ENCODE measurements around the gene DUSP6.

DUSP6 gene

GRCh38 chr12:89352492-89353187, at the start of gene DUSP6:
Gene DUSP6 (minus strand): TSS chr12:89352501. CDS start chr12:89352039, 462 bp downstream.
- Histone ChIP-seq H3K4me3 (peak within 1 kb of the TSS; percentile 92), H4K20me1 (peaks cover 37% of the 10 kb centered on the region), H3K9me3 (no peaks in the 10 kb centered on the region), H3K4me1 (peaks cover 58% of the 10 kb centered on the region), H3K9ac (peak within 1 kb of the TSS; percentile 94), H3K36me3 (peaks cover 7% of the 10 kb centered on the region; the same call in 1 of the 2 replicates), H3K27me3 (no peaks in the 10 kb centered on the region), H3K4me2 (peak within 1 kb of the TSS; percentile 95), H3K27ac (peak within 1 kb of the TSS; percentile 98)
- TF ChIP-seq Cebpa-rat (IDR thresholded peaks at IDR 0.05) = 0 out of 2 replicates have a peak, but pooled peaks have one; percentile 32

GRCh38 chr12:89401433-89402058, 49.2 kb upstream of the DUSP6 start:
- Histone ChIP-seq H3K27me3 (no peaks in the 10 kb centered on the region), H3K36me3 (no peaks in the 10 kb centered on the region), H4K20me1 (no peaks in the 10 kb centered on the region), H3K4me3 (no peak overlapping the region), H3K27ac (no peak overlapping the region), H3K4me1 (no peaks in the 10 kb centered on the region), H3K9ac (no peak overlapping the region), H3K4me2 (no peak overlapping the region), H3K9me3 (no peaks in the 10 kb centered on the region)
- no peak for TF ChIP-seq Cebpa-rat (IDR thresholded peaks at IDR 0.05)

- H3K4me3 ChIP-seq = no peak overlapping the region
- no peak for TF ChIP-seq Cebpa-rat (IDR thresholded peaks at IDR 0.05)
- H3K9ac ChIP-seq = no peak overlapping the region
- no peaks in the 10 kb centered on the region for H3K36me3 ChIP-seq
- H4K20me1 ChIP-seq = no peaks in the 10 kb centered on the region
- no peaks in the 10 kb centered on the region for H3K4me1 ChIP-seq
- no peak overlapping the region for H3K27ac ChIP-seq
- H3K27me3 ChIP-seq = no peaks in the 10 kb centered on the region
- no peaks in the 10 kb centered on the region for H3K9me3 ChIP-seq
- no peak overlapping the region for H3K4me2 ChIP-seq
Observed at GRCh38 chr12:89400415-89400814, 48.1 kb upstream of the DUSP6 start.

GRCh38 chr12:89395712-89396111, 43.4 kb upstream of the DUSP6 start:
- Histone ChIP-seq H3K4me3 (no peak overlapping the region), H3K9me3 (no peaks in the 10 kb centered on the region), H3K27ac (no peak overlapping the region), H4K20me1 (no peaks in the 10 kb centered on the region), H3K9ac (no peak overlapping the region), H3K27me3 (no peaks in the 10 kb centered on the region), H3K4me2 (no peak overlapping the region), H3K4me1 (peaks cover under 1% of the 10 kb centered on the region; the same call in 1 of the 2 replicates), H3K36me3 (no peaks in the 10 kb centered on the region)
- TF ChIP-seq Cebpa-rat (IDR thresholded peaks at IDR 0.05) = no peak

- H3K4me2 ChIP-seq = no peak overlapping the region
- H3K27me3 ChIP-seq = no peaks in the 10 kb centered on the region
- H3K36me3 ChIP-seq = no peaks in the 10 kb centered on the region
- no peaks in the 10 kb centered on the region for H3K9me3 ChIP-seq
- peaks cover 14% of the 10 kb centered on the region for H3K4me1 ChIP-seq
- no peak overlapping the region for H3K4me3 ChIP-seq
- H3K27ac ChIP-seq = no peak overlapping the region
- H3K9ac ChIP-seq = no peak overlapping the region
- no peak for TF ChIP-seq Cebpa-rat (IDR thresholded peaks at IDR 0.05)
- no peaks in the 10 kb centered on the region for H4K20me1 ChIP-seq
Observed at GRCh38 chr12:89393551-89394121, 41.3 kb upstream of the DUSP6 start.

- no peak for TF ChIP-seq Cebpa-rat (IDR thresholded peaks at IDR 0.05)
- no peak overlapping the region for H3K27ac ChIP-seq
- no peaks in the 10 kb centered on the region for H3K27me3 ChIP-seq
- no peaks in the 10 kb centered on the region for H4K20me1 ChIP-seq
- H3K9me3 ChIP-seq = no peaks in the 10 kb centered on the region
- no peak overlapping the region for H3K4me2 ChIP-seq
- H3K36me3 ChIP-seq = no peaks in the 10 kb centered on the region
- no peak overlapping the region for H3K4me3 ChIP-seq
- H3K4me1 ChIP-seq = peaks cover 14% of the 10 kb centered on the region
- H3K9ac ChIP-seq = no peak overlapping the region
Observed at GRCh38 chr12:89392391-89392790, 40.1 kb upstream of the DUSP6 start.

- Histone ChIP-seq H4K20me1 (no peaks in the 10 kb centered on the region), H3K4me3 (no peak overlapping the region), H3K9ac (no peak overlapping the region), H3K27me3 (no peaks in the 10 kb centered on the region), H3K4me1 (peaks cover 14% of the 10 kb centered on the region), H3K27ac (no peak overlapping the region), H3K36me3 (no peaks in the 10 kb centered on the region), H3K9me3 (no peaks in the 10 kb centered on the region), H3K4me2 (no peak overlapping the region)
- no peak for TF ChIP-seq Cebpa-rat (IDR thresholded peaks at IDR 0.05)
Observed at GRCh38 chr12:89391726-89392336, 39.5 kb upstream of the DUSP6 start.

- H3K4me3 ChIP-seq = no peak overlapping the region
- H3K4me1 ChIP-seq = peaks cover 14% of the 10 kb centered on the region
- H3K36me3 ChIP-seq = no peaks in the 10 kb centered on the region
- H4K20me1 ChIP-seq = no peaks in the 10 kb centered on the region
- no peak overlapping the region for H3K9ac ChIP-seq
- no peak overlapping the region for H3K27ac ChIP-seq
- TF ChIP-seq Cebpa-rat (IDR thresholded peaks at IDR 0.05) = no peak
- H3K4me2 ChIP-seq = peak overlapping the region; percentile 11; the same call in 1 of the 2 replicates
- no peaks in the 10 kb centered on the region for H3K27me3 ChIP-seq
- H3K9me3 ChIP-seq = no peaks in the 10 kb centered on the region
Observed at GRCh38 chr12:89390802-89391673, 38.7 kb upstream of the DUSP6 start.

Measured in BLaER1 (cell line).